ENCODE results near the gene TCF12.
A peak's percentile ranks its signal among the peaks of the same experiment; 100 is the strongest.

Gene TCF12

DNA sequence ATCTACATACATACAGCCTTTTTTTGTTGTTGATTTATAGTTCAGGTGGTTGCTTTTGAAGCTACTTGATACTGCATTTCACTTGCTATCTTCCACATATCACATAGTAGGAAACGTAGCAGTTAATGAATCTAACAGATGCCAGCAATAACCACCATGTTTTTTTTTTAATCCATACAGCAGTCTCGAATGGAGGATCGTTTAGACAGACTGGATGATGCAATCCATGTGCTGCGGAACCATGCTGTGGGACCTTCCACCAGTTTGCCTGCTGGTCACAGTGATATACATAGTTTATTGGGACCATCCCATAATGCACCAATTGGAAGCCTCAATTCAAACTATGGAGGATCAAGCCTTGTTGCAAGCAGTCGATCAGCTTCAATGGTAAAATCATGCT lies 334.6 kb downstream of the TCF12 start:
- DNase-seq (ENCODE audit: low read depth): no peak

GRCh38 chr15:57253500-57253899 lies 335.1 kb downstream of the TCF12 start:
- DNase-seq (ENCODE audit: low read depth): no peak

DNA sequence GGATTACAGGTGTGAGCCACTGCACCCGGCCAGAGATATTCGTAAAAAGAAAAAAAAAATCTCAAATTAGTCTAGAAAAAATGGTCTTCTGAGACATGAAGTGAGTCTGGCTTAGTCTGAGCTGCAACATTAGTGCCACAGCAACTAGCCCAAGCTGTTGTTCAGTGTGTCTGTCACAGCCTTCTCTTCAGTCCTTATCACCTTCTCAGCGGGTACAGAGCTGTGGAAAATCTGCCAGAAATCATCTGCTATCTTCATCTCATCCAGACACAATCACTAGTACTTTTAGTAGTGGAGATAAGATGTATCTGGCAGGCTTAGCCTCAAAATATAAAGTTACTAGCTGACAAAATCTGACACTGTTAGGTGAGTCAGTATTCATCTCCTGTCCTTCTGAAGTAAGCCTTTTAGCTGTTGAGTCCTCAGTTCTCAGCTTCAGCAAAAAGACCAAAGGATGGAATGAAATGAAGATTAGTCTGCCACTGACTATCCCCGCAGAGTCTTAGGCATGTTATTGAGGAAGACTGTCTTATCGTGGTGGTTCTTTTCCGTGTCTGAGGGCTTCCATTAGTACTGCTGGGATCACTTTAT lies 337.4 kb downstream of the TCF12 start:
- no peak for DNase-seq (ENCODE audit: low read depth)

DNA sequence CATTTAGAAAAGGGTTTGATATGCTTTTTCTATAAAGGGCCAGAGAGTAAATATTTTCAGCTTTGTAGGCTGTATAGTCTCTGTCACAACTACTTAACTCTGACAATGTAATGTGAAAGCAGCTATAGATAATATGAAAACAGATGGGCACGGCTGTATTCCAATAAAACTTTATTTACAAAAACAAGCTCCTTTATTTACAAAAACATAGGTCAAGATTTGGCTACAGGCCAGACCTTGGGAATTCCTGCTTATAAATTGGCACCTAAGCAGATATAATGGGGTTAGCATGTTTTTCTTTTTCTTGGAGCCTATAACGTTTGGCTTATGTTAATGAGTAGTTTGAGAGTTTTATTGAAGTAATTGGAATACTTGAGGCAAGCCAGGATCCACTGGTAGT lies 338.5 kb downstream of the TCF12 start:
- no peak for DNase-seq (ENCODE audit: low read depth)

DNA sequence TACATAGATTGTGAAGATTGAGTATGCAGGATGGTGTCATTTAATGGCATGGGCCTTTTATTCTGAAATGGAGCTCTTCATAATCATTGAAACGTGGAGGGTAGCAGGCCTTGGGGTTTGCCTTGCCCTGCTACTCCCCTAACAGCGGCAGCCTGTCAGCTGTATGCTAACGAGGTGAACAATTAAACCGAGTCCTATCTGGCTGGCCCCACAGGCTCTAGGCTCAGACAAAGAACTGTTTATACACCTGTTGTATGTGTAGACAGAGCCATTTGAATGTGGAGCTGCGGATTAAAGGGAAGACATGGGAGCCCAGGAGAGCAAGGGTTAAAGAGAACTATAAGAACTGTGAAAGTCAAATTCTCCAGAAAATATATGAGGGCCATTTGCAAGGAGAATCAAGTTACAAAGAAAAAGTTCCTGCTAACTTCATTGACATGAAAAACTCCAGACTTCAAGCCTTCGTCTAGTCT lies 341.2 kb downstream of the TCF12 start:
- no peak for DNase-seq (ENCODE audit: low read depth)

GRCh38 chr15:57263520-57263919 lies 345.1 kb downstream of the TCF12 start:
- no peak for DNase-seq (ENCODE audit: low read depth)

GRCh38 chr15:57272771-57273357 lies 354.4 kb downstream of the TCF12 start:
- DNase-seq (ENCODE audit: low read depth): no peak

- DNase-seq (ENCODE audit: low read depth): no peak
These were observed 355.0 kb downstream of the TCF12 start for GRCh38 chr15:57273402-57273801.

GRCh38 chr15:57278439-57278838 lies 360.0 kb downstream of the TCF12 start:
- DNase-seq (ENCODE audit: low read depth): no peak

DNA sequence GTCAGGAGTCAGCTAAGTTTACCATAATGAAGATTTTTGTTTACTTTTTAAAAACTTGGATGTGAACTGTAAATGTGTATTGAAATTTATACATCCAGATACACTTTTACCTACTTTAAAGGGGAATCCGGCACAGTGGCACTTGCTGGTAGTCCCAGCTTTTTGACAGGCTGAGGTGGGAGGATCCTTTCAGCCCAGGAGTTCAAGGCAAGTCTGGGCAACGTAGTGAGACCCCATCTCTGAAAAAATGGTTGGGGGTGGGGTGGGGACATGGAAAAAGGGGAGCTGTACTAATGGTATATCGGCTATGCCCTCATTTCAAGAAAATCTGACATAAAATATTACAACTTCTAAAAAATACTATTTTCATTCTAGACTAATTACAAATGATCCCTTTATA lies 362.0 kb downstream of the TCF12 start:
- DNase-seq (ENCODE audit: low read depth): no peak

DNA sequence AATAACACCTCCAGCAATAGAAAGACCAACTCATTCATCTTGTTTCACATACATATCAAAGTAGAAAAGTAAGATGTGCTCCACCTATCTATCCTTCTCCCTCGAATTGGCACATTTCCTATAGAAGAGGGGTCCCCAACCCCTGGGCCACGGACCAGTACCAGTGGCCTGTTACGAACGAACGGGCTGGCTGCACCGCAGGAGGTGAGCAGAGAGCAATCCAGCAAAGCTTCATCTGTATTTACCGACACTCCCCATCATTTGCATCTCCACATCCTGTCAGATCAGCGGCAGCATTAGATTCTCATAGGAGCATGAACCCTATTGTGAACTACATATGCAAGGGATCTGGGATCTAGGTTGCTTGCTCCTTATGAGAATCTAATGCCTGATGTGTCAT lies 362.9 kb downstream of the TCF12 start:
- no peak for DNase-seq (ENCODE audit: low read depth)

- no peak for DNase-seq (ENCODE audit: low read depth)
These were observed 364.2 kb downstream of the TCF12 start for GRCh38 chr15:57282686-57283085.

DNA sequence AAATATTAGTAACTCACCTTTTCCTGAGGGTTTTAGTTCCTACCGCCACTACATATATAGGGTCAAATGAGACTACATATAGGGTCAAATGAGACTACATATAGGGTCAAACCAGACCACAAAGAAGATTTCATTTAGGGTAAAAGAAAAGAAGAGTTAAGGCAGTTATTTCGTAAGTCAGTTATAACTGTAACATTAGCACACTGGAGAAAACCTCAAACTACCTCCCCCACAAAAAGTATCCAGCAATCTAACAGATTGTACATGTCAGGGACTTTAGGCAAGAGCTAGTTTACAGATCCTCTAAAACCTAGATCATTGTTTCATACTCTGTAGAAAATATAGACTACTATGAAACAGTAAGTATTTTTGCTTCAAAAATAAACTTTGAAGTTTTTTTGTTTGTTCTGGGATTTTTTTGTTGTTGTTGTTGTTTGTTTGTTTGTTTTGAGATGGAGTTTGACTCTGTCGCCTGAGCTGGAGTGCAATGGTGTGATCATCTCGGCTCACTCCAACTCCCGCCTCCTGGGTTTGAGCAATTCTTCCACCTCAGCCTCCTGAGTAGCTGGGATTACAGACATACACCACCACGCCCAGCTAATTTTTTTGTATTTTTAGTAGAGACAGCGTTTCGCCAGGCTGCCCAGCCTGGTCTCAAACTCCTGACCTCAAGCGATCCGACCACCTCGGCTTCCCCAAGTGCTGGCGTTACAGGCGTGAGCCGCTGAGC lies 365.5 kb downstream of the TCF12 start:
- DNase-seq (ENCODE audit: low read depth): no peak

- no peak for DNase-seq (ENCODE audit: low read depth)
These were observed 366.1 kb downstream of the TCF12 start for GRCh38 chr15:57284535-57284934.

GRCh38 chr15:57285386-57285785 lies 366.9 kb downstream of the TCF12 start:
- no peak for DNase-seq (ENCODE audit: low read depth)

GRCh38 chr15:57286446-57287122 lies 368.1 kb downstream of the TCF12 start:
- no peak for DNase-seq (ENCODE audit: low read depth)

- DNase-seq (ENCODE audit: low read depth): no peak
These were observed 368.7 kb downstream of the TCF12 start for GRCh38 chr15:57287123-57287521.

DNA sequence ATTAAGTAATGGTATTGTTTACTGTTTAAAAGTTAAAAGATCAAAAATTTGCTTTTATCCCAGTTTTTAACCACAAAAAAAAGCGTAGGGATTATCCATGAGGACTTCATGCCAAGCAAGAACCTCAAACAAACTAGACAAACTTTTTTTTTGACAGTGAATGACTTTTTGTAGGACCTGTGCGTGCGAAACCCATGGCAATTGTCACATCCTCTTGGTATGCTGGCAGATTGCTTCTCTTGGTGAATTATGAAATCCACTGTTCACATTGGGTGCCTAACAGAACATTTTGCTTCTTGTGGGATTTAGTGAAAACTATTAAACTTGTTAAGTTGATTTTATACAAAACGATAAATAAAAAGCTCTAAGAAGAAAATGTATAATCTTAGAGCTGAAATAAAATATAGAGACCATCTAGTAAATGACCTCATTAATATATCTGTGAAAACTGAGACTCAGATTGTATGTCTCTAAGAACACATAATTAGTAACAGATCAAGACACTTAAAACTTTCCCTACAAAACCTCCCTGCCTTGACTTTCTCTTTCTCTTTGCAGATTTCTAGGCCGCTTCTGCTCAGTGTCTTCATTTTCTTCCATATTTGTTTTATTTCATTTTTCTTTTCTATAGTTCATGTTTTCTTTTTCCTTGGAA lies 370.6 kb downstream of the TCF12 start:
- peak; percentile 58 for DNase-seq (ENCODE audit: low read depth)

- DNase-seq (ENCODE audit: low read depth): no peak
These were observed 371.7 kb downstream of the TCF12 start for GRCh38 chr15:57290187-57290586.

DNA sequence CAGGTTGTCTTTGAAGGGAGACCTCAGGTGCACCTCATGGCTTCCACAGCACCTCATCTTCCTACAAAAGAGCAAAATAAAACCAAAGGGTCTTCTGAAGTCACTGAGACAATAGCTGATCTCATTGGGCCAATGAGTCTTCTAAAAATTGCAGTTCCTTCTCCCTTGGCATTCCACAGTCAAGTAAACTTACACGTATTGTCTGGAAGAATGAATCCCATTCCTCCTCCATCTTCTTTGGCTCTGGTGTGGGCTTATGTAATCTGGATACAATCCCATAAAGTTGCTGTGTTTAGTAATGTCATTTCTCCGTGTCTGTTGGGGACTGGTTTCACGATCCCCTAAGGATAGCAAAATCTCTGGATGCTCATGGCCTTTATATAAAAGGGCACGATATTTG lies 372.4 kb downstream of the TCF12 start:
- no peak for DNase-seq (ENCODE audit: low read depth)

- no peak for DNase-seq (ENCODE audit: low read depth)
These were observed 378.2 kb downstream of the TCF12 start for GRCh38 chr15:57296473-57297162.

- no peak for DNase-seq (ENCODE audit: low read depth)
These were observed 378.7 kb downstream of the TCF12 start for GRCh38 chr15:57297163-57297593.

All from EH (cell line).